HEK293 (cell line): ENCODE data around the gene PHF5A.
A peak's percentile ranks its signal among the peaks of the same experiment; 100 is the strongest.

Experiments
- HOXA7 ChIP-seq: sonication (generic); formaldehyde crosslinking; IDR thresholded peaks from 2 replicates; pipeline ENCODE4 v1.8.1; 2022; ENCODE audit warnings: missing genetic modification reagents, borderline replicate concordance
- MZF1 ChIP-seq: fragments of 450-650 bp; formaldehyde crosslinking; IDR thresholded peaks from 2 replicates; pipeline ENCODE4 v1.5.1; 2017; ENCODE audit warnings: missing biosample characterization, missing genetic modification characterization, borderline replicate concordance
- SETDB1 ChIP-seq: IDR thresholded peaks from one replicate; pipeline ENCODE4 v1.6.1; 2017; ENCODE audit warnings: mild to moderate bottlenecking, low read length, moderate library complexity, mixed read lengths; ENCODE audit not compliant: insufficient read length
- SP2 ChIP-seq: fragments of 450-650 bp; formaldehyde crosslinking; IDR thresholded peaks from 2 replicates; pipeline ENCODE4 v1.5.1; 2016; ENCODE audit warnings: missing biosample characterization, missing genetic modification characterization
- TCF7L2 ChIP-seq: IDR thresholded peaks from 2 replicates; pipeline ENCODE4 v1.6.1; 2011; ENCODE audit warnings: low read depth, mild to moderate bottlenecking, inconsistent platforms, low read length, moderate library complexity, borderline replicate concordance
- WT1 ChIP-seq: fragments of 450-650 bp; formaldehyde crosslinking; IDR thresholded peaks from 2 replicates; pipeline ENCODE4 v1.5.1; 2016; ENCODE audit warnings: missing biosample characterization, missing genetic modification characterization
- ZBTB1 ChIP-seq: fragments of 450-650 bp; formaldehyde crosslinking; IDR thresholded peaks from 2 replicates; pipeline ENCODE4 v1.5.1; 2016; ENCODE audit warnings: missing biosample characterization, missing genetic modification characterization
- ZBTB21 ChIP-seq: fragments of 450-650 bp; formaldehyde crosslinking; IDR thresholded peaks from 2 replicates; pipeline ENCODE4 v1.5.1; 2017; ENCODE audit warnings: missing biosample characterization, missing genetic modification characterization
- ZFHX2 ChIP-seq: fragments of 450-650 bp; formaldehyde crosslinking; conservative IDR thresholded peaks from 2 replicates; pipeline ENCODE4 v1.5.1; 2016; ENCODE audit warnings: missing biosample characterization, missing genetic modification characterization
- ZFP3 ChIP-seq: fragments of 450-650 bp; formaldehyde crosslinking; IDR thresholded peaks from 2 replicates; pipeline ENCODE4 v1.5.1; 2016; ENCODE audit warnings: low read depth, missing biosample characterization, missing genetic modification characterization
- ZNF148 ChIP-seq: fragments of 450-650 bp; formaldehyde crosslinking; IDR thresholded peaks from 2 replicates; pipeline ENCODE4 v1.5.0; 2017; ENCODE audit warnings: missing biosample characterization, missing genetic modification characterization, borderline replicate concordance
- ZNF157 ChIP-seq: fragments of 450-650 bp; formaldehyde crosslinking; IDR thresholded peaks from 2 replicates; pipeline ENCODE4 v1.5.1; 2016; ENCODE audit warnings: missing biosample characterization, missing genetic modification characterization
- ZNF16 ChIP-seq: fragments of 450-650 bp; formaldehyde crosslinking; IDR thresholded peaks from 2 replicates; pipeline ENCODE4 v1.5.1; 2016; ENCODE audit warnings: low read depth, missing biosample characterization, missing genetic modification characterization
- ZNF223 ChIP-seq: fragments of 450-650 bp; formaldehyde crosslinking; IDR thresholded peaks from 2 replicates; pipeline ENCODE4 v1.5.1; 2016; ENCODE audit warnings: missing biosample characterization, missing genetic modification characterization
- ZNF24 ChIP-seq: fragments of 450-650 bp; formaldehyde crosslinking; IDR thresholded peaks from 2 replicates; pipeline ENCODE4 v1.5.1; 2016; ENCODE audit warnings: missing biosample characterization, missing genetic modification characterization
- ZNF433 ChIP-seq: fragments of 450-650 bp; formaldehyde crosslinking; IDR thresholded peaks from 2 replicates; pipeline ENCODE4 v1.5.1; 2016; ENCODE audit warnings: missing biosample characterization, missing genetic modification characterization, low read depth
- ZNF501 ChIP-seq: fragments of 450-650 bp; formaldehyde crosslinking; IDR thresholded peaks from 2 replicates; pipeline ENCODE4 v1.5.1; 2016; ENCODE audit warnings: missing biosample characterization, missing genetic modification characterization
- ZNF555 ChIP-seq: fragments of 450-650 bp; formaldehyde crosslinking; conservative IDR thresholded peaks from 2 replicates; pipeline ENCODE4 v1.5.1; 2017; ENCODE audit warnings: missing biosample characterization, mild to moderate bottlenecking, missing genetic modification characterization, inconsistent platforms
- ZNF560 ChIP-seq: fragments of 450-650 bp; formaldehyde crosslinking; IDR thresholded peaks from 2 replicates; pipeline ENCODE4 v1.5.1; 2017; ENCODE audit warnings: missing biosample characterization, missing genetic modification characterization, borderline replicate concordance
- ZNF624 ChIP-seq: fragments of 450-650 bp; formaldehyde crosslinking; IDR thresholded peaks from 2 replicates; pipeline ENCODE4 v1.5.1; 2017; ENCODE audit warnings: missing biosample characterization, missing genetic modification characterization
- ZNF692 ChIP-seq: fragments of 450-650 bp; formaldehyde crosslinking; IDR thresholded peaks from 2 replicates; pipeline ENCODE4 v1.5.1; 2016; ENCODE audit warnings: missing biosample characterization, missing genetic modification characterization
- ZNF747 ChIP-seq: fragments of 450-650 bp; formaldehyde crosslinking; IDR thresholded peaks from 2 replicates; pipeline ENCODE4 v1.5.1; 2016; ENCODE audit warnings: missing biosample characterization, missing genetic modification characterization
- ZNF785 ChIP-seq: fragments of 450-650 bp; formaldehyde crosslinking; IDR thresholded peaks from 2 replicates; pipeline ENCODE4 v1.5.1; 2016; ENCODE audit warnings: missing biosample characterization, missing genetic modification characterization
- ZNF792 ChIP-seq: fragments of 450-650 bp; formaldehyde crosslinking; IDR thresholded peaks from 2 replicates; pipeline ENCODE4 v1.5.1; 2016; ENCODE audit warnings: missing biosample characterization, missing genetic modification characterization
- ZSCAN16 ChIP-seq: fragments of 450-650 bp; formaldehyde crosslinking; IDR thresholded peaks from 2 replicates; pipeline ENCODE4 v1.5.1; 2016; ENCODE audit warnings: missing biosample characterization, missing genetic modification characterization
- TF ChIP-seq, protein P1 (sequence below): fragments of 450-650 bp; formaldehyde crosslinking; IDR thresholded peaks from 2 replicates; pipeline ENCODE4 v1.5.1; 2016; ENCODE audit warnings: missing biosample characterization, missing genetic modification characterization
- TF ChIP-seq, protein P2 (sequence below): fragments of 450-650 bp; formaldehyde crosslinking; IDR thresholded peaks from 2 replicates; pipeline ENCODE4 v1.5.1; 2017; ENCODE audit warnings: missing biosample characterization, missing genetic modification characterization
- TF ChIP-seq, protein P3 (sequence below): fragments of 450-650 bp; formaldehyde crosslinking; IDR thresholded peaks from 2 replicates; pipeline ENCODE4 v1.5.1; 2016; ENCODE audit warnings: missing biosample characterization, missing genetic modification characterization
- TF ChIP-seq, protein P4 (sequence below): fragments of 450-650 bp; formaldehyde crosslinking; IDR thresholded peaks from 2 replicates; pipeline ENCODE4 v1.5.1; 2016; ENCODE audit warnings: missing biosample characterization, missing genetic modification characterization

The PHF5A gene

GRCh38 chr22:41448189-41448808 lies 20.2 kb downstream of the PHF5A start (continued):
- 0 out of 2 replicates have a peak, but pooled peaks have one; percentile 9 for TF ChIP-seq ZNF785 (tag by site-specific recombination)
- peak; percentile 95 for TF ChIP-seq SP2 (tag by site-specific recombination)
- TF ChIP-seq ZNF157 (tag by site-specific recombination) = no peak
- peak; percentile 80 for TF ChIP-seq ZNF692
- no peak for TF ChIP-seq HOXA7 (CRISPR knock-in tag)
- no peak for TF ChIP-seq ZNF16 (tag by site-specific recombination)
- TF ChIP-seq ZFHX2 (tag by site-specific recombination) = peak; percentile 88
- peak; percentile 84; the same call in 1 of the 2 replicates for TF ChIP-seq ZNF24 (tag by site-specific recombination)
- TF ChIP-seq ZNF148 (tag by site-specific recombination) = peak; percentile 78; the same call in 1 of the 2 replicates
- TF ChIP-seq SETDB1 = no peak
- TF ChIP-seq, protein P1, sequence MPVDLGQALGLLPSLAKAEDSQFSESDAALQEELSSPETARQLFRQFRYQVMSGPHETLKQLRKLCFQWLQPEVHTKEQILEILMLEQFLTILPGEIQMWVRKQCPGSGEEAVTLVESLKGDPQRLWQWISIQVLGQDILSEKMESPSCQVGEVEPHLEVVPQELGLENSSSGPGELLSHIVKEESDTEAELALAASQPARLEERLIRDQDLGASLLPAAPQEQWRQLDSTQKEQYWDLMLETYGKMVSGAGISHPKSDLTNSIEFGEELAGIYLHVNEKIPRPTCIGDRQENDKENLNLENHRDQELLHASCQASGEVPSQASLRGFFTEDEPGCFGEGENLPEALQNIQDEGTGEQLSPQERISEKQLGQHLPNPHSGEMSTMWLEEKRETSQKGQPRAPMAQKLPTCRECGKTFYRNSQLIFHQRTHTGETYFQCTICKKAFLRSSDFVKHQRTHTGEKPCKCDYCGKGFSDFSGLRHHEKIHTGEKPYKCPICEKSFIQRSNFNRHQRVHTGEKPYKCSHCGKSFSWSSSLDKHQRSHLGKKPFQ = peak; percentile 75
- no peak for TF ChIP-seq ZFP3
- TF ChIP-seq ZSCAN16 = peak; percentile 100
- peak; percentile 90 for TF ChIP-seq WT1 (tag by site-specific recombination)
- TF ChIP-seq, protein P2, sequence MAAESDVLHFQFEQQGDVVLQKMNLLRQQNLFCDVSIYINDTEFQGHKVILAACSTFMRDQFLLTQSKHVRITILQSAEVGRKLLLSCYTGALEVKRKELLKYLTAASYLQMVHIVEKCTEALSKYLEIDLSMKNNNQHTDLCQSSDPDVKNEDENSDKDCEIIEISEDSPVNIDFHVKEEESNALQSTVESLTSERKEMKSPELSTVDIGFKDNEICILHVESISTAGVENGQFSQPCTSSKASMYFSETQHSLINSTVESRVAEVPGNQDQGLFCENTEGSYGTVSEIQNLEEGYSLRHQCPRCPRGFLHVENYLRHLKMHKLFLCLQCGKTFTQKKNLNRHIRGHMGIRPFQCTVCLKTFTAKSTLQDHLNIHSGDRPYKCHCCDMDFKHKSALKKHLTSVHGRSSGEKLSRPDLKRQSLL (tag by site-specific recombination) = no peak; the same call in 1 of the 2 replicates
- no peak for TF ChIP-seq ZNF555 (tag by site-specific recombination)
- 0 out of 2 replicates have a peak, but pooled peaks have one; percentile 54 for TF ChIP-seq ZNF792
- TF ChIP-seq, protein P3, sequence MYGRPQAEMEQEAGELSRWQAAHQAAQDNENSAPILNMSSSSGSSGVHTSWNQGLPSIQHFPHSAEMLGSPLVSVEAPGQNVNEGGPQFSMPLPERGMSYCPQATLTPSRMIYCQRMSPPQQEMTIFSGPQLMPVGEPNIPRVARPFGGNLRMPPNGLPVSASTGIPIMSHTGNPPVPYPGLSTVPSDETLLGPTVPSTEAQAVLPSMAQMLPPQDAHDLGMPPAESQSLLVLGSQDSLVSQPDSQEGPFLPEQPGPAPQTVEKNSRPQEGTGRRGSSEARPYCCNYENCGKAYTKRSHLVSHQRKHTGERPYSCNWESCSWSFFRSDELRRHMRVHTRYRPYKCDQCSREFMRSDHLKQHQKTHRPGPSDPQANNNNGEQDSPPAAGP (tag by site-specific recombination) = peak; percentile 99
- TF ChIP-seq ZNF747 (tag by site-specific recombination) = no peak
- TF ChIP-seq, protein P4, sequence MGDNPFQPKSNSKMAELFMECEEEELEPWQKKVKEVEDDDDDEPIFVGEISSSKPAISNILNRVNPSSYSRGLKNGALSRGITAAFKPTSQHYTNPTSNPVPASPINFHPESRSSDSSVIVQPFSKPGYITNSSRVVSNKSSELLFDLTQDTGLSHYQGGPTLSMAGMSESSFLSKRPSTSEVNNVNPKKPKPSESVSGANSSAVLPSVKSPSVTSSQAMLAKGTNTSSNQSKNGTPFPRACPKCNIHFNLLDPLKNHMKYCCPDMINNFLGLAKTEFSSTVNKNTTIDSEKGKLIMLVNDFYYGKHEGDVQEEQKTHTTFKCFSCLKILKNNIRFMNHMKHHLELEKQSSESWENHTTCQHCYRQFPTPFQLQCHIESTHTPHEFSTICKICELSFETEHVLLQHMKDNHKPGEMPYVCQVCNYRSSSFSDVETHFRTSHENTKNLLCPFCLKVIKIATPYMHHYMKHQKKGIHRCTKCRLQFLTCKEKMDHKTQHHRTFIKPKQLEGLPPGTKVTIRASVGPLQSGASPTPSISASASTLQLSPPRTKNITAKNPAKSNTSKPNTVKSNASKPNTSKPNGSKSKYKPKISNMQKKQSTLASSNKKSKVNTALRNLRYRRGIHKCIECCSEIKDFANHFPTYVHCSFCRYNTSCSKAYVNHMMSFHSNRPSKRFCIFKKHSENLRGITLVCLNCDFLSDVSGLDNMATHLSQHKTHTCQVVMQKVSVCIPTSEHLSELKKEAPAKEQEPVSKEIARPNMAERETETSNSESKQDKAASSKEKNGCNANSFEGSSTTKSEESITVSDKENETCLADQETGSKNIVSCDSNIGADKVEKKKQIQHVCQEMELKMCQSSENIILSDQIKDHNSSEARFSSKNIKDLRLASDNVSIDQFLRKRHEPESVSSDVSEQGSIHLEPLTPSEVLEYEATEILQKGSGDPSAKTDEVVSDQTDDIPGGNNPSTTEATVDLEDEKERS (tag by site-specific recombination) = no peak
- no peak for TF ChIP-seq ZNF560
- peak; percentile 87; the same call in 1 of the 2 replicates for TF ChIP-seq ZBTB1 (tag by site-specific recombination)
- TF ChIP-seq ZNF501 = peak; percentile 76
- TF ChIP-seq ZNF223 (tag by site-specific recombination) = no peak
- no peak; the same call in 1 of the 2 replicates for TF ChIP-seq MZF1
- TF ChIP-seq ZBTB21 = peak; percentile 99
- TF ChIP-seq ZNF624 (tag by site-specific recombination) = no peak
- TF ChIP-seq ZNF433 (tag by site-specific recombination) = no peak
- TF ChIP-seq TCF7L2 = no peak
